ENCODE results near the gene ANKK1. TPM values are rescaled to one million over a fixed set of nuclear protein-coding genes. Genes with fewer than 3 reads are reported as not detected.

ANKK1 gene
- total RNA-seq, 1 experiment from 2014 or later = 0.90 TPM

GRCh38 chr11:113449743-113450142 is 62.2 kb downstream of the ANKK1 start:
- Mint-ChIP-seq H3K27ac (ENCODE audit: unreplicated experiment) (no peak overlapping the region), H3K4me1 (ENCODE audit: low read depth, unreplicated experiment) (no peaks in the 10 kb centered on the region), H3K4me3 (ENCODE audit: low read depth, unreplicated experiment) (no peak overlapping the region), H3K36me3 (ENCODE audit: insufficient read depth, unreplicated experiment) (no peaks in the 10 kb centered on the region), H3K9me3 (ENCODE audit: low read depth, unreplicated experiment) (no peaks in the 10 kb centered on the region), H3K27me3 (ENCODE audit: unreplicated experiment) (peaks cover 54% of the 10 kb centered on the region)
- no TSS peak for BruUV-seq (replicated peaks)
- CTCF ChIA-PET = no interaction called here
- no peak for DNase-seq
- no peak for TF ChIP-seq CTCF (IDR thresholded peaks at IDR 0.05; ENCODE audit: unreplicated experiment)
- intact Hi-C loops (cut with micrococcal nuclease; ENCODE audit: unreplicated experiment) = no loop called here

Small RNAs within 50 kb of the gene (microRNA-seq; reads per million reads assigned to microRNA genes)
- not detected for gene MIR4301

Other genes with a start within 250 kb of the ANKK1 start
- gene TTC12, start 73.2 kb upstream of the ANKK1 start, total RNA-seq (2022) = 12.8 and 15.0 TPM in 2 replicates
- gene DRD2, start 87.6 kb downstream of the ANKK1 start, total RNA-seq (2022) = 0.45 and 0.54 TPM in 2 replicates